HG03521 (cell line): ENCODE results near the gene COL5A2.
A peak's percentile ranks its signal among the peaks of the same experiment; 100 is the strongest.

Source experiments
- ATAC-seq: cut with Tn5 transposase; IDR thresholded peaks from one replicate; pipeline ENCODE4 v1.9.1; 2021; ENCODE audit warnings: mild to moderate bottlenecking, moderate library complexity; ENCODE audit not compliant: unreplicated experiment

Gene COL5A2

DNA sequence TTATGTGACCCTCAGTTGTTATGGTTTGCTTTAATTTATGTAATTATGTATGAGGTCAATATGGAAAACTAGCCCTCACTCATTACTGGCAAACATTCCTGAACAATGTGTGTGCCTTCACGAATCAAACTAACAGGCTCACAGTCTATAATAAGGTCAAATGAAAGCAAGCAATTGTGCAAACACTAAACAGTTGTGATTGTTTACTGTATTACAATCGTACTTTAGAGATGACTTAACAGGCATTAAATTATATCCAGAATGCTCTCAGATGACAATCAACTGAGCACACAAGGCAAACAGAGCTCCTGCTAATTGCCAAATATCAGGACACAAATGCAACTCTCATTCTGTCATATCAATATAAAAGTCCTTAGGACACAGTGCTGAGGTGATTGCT lies 29.5 kb downstream of the COL5A2 start:
- ATAC-seq, result no peak

DNA sequence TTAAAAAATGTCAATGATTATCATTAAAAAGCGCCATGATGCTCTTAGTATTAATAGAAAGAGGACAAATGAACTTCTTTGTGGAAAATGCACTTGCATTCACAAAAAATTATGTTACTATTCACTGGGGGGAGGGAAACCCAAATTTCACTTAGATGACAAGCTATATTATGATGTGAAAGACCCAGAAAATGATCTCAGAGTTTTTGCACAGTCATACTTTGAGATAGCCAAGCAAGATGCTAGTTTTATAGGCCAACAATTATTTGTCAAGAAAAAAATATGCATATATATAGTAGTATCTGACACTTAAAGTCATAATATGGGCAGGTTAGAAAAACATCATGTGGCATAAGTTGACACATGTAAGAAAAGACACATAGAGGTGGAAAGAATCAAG lies 31.6 kb downstream of the COL5A2 start:
- no peak for ATAC-seq

DNA sequence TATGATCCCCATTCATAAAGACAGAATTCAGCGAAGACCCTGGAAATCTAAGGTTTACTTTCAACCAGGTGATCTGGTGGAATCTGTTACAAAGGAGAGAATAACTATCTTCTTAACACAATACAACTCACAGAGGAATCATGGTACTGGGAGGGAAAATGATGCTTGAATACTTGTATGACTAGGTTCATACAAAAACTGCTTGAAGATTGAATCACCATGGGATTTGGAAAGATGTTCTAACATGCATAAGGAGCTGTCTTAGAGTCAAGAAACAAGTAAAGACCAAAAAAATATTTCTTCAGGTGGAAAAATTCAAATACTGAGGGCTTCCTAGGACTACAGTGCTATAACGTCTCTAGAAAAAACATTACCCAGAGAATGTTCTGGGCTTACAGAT lies 32.2 kb downstream of the COL5A2 start:
- ATAC-seq, result no peak

DNA sequence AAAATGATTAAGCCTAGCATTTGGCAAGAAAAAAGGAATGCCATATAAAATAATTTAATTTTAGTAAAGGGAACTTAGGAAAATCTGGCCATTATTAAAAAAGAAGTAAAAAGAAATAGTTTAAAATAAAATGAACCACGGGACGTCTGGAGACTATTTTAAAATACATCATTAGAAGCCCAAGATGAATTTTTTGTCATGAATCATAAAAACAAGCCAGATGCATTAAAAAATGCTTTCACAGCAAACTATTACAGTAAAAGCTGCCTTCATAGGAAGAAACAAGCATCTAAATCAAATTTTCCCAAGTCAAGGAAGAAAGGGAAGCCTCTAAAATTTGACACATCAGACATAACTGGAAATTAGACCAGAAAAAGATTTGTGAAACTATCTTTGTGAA lies 33.0 kb downstream of the COL5A2 start:
- no peak for ATAC-seq

DNA sequence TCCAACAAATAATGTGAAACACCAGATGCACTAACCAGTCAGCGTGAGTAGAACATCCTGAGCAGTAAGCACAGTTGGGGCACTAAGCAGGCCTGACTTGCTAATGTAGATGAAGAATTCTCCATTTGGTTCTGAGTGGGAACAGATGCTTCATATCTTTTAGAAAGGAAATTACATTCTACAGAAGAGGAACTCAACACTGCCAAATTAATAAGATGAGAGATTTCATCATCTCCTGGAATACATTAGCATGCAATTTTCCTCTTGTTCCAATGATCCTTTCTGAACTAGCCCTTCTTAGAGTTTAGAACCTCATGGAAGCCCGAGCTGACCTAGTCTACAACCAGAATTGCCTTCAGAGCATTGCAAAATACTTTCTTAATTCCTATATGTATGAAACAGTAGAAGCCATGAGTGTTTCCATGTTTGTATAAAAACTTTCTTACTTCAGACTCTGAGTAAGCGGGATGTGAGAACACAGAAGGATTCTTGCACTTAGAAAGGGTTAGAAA lies 34.8 kb downstream of the COL5A2 start:
- no peak for ATAC-seq

DNA sequence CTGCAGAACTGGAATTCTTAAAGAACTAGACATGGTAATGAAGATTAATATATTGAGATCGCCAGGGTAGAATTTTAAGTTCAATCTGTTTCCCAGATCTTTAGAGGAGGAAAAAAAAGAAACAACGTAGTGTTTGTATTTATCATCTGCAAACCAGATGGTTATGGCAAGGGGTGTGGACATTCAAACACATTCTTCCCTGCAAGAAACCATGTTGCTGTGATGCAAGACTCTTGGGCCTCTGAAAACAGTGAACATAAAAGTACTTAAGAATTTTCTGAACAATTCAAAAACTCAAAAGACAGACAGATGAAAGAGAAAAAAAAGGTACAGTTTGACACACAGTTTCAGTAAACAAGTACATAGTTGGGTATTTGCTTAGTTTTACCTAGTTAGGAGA lies 35.6 kb downstream of the COL5A2 start:
- no peak for ATAC-seq

DNA sequence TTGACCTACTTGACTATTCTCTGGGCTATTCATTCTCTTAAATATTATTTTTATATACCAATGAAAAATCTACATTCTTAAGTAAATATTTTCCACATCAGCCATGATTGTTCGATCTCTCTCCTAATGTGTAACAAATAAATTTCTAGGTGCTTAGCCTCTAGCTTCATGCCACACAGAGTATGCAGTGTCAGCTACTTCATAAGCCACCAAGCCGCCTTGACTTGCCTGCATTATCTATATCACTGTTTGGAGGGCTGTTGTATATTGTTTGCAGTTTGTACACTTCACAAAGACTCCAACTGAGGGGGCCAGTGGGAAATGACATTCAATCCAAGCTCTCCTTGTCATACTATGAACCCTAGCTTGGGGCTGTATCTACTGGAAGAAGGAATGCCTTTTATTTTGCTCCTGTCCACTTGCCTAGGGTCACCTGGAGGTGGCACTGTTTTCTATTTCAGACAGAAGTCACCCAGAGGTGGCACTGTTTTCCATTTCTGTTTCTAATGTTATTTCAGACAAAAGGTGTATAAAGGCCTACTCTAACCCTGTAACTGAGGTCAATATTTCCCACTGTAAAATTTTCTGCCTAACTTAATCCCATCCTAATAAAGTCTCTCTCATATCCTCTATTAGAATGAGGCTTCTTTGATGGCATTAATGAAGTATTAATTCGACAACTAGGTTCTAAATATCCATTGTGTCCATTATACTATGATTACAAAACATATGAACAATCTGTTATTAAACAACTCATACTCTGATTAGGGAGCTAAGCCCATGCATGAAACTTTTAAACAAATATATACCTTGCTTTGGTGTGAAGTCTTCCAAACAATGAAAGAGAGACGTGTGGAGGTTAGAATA lies 36.4 kb downstream of the COL5A2 start:
- ATAC-seq, result peak; percentile 97

DNA sequence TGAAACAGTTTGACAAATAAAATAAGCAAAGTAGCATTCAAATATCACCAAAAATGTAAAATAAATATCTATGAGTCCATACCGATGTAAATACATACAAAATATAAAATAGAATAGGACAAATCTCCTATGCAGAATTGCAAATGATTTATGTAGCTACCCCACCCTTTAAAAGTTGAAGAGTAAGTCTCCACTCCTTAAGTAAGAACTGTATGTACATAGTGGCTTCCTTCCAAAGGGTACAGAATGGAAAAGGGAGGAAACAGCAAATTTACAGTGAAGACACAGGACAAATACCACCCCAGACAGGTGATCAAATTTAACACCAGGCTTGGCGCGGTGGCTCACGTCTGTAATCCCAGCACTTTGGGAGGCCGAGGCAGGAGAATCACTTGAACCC lies 40.8 kb downstream of the COL5A2 start:
- no peak for ATAC-seq

DNA sequence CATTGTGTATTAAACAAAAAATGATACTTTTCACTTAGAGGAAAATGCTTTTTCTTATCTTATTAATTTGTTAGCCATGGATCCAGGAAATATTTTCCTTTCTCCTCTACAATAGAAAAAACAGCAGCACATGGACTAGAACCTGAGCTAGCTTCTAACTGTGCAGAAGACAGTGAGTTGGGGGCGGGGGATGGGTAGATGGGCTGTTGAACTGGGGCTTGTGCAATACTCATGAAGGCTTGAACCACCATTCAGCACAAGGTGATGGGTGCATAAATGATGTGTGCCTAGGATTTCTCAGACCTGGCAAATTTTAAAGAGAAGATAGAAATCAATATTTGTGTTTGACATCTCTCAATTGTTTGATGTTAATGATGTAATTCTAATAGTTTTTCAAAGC lies 42.0 kb downstream of the COL5A2 start:
- ATAC-seq, result no peak

DNA sequence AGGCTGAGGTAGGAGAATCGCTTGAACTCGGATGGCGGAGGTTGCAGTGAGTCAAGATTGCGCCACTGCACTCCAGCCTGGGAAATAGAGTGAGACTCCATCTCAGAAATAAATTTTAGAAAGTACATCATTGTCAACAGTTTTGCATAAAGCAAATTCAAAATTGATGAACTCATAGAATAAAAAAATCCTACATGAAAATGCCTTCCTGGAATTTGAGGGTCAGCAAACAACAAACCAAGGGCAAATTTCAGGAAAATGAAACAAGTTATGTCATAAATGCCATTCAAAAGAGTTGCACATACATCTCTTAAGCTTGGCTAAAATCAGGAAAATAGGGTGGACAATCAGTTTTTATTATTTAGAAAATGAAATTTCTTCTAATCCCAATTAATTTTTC lies 45.1 kb downstream of the COL5A2 start:
- no peak for ATAC-seq

DNA sequence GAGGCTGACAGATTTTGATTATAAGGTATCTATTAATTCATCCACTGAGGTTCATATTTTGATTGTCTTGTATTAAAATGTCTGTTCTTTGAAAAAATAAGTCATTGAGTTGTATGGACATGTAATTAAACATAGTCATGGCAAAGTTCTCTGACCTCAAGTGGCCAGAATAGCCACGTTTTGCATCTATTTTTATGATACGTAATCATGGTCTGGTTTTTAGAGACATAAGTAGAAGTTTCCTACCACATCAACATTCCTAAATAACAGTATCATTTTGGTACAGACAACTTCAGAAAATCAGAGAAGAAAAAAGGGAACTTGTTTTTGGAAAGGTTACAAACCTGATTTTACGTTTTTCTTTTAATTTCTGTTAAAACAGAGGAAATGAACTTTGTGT lies 47.6 kb downstream of the COL5A2 start:
- no peak for ATAC-seq

DNA sequence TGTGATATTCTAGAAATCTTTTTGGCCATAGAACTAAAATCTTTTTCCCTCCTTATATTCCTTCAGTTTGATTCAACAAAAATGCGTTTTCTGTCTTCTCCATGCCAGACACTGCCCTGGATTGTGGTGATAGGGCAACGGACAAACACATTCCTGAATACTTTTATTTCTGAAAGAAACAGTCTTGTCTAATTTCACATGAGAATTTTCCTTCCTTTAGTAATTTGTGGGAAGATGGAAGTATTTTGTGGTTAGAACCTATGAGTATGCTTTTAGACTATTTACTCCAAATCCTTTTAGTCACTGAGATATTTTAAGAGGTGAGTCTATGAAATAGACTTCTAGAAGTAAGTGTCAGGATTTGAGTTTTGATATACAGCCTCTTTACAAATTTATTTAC lies 49.6 kb downstream of the COL5A2 start:
- ATAC-seq, result no peak

DNA sequence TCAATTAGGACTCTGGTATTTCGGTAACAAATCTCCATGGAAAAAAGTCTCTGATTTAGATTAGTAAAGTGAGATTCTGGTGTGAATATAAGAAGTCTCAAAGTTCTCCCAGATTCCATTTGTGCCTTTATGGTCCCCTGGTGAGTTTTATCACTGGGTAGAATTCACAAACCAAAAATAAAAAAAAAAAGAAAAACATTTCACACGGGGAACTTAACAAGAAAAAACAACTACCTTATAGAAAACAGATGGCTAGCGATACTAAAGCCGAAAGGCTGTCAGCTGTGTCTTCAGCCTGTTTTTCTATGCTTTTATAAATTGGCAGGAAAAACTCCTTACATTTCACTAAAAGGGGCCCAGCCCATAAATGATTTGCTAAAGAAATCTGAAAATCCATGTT lies 50.6 kb downstream of the COL5A2 start:
- no peak for ATAC-seq

DNA sequence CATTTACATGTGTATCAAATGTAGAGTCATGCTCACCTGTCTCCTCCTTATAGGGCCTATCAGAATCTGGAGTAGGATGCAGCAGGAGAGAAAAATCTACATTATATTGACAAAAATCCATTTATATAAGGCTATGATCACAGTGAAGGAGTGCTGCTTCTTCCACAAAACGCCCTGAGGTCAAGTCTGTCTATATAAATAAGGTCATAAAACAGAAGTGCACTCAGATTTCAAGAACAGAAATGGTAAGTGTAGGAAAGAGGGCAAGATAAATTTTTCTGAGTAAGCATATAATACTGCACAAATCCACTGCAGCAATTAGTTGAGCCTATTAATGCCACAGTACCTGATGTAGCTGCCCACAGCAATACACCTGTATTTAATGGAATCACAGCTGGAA lies 51.8 kb downstream of the COL5A2 start:
- no peak for ATAC-seq

DNA sequence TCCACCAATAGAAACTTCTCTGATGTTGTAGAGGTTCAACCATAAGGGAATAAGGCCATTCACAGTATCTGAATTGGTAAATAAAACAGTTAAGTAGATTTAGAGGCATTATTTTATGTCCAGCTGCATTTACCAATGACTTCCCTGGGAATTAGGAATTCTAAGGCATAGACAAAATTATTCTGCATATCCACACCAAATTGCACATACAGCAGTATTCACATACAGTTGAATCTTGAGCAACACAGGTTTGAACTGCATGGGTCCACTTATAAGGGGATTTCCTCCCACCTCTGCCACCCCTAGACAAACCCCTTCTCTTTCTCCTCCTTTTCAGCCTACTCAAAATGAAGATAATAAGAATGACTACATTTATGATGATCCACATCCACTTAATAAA lies 54.4 kb downstream of the COL5A2 start:
- ATAC-seq, result no peak

DNA sequence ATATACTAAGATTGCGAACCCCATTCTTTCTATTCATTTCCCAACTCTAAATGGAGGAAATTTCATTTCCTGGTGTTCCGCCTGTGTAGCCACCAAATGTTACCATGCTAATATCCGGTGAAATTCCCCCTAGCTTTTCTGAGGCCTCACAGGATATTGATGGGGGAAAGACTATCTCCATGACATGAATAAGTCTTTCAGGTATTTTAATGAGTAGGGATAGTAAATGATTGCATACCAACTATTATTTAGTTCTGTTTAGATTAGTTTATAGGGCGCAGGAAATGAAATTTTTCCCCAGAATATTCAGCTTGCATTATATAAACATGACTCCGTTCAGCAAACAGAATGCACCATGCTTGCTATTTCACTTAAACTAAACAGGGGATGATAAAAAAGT lies 55.4 kb downstream of the COL5A2 start:
- no peak for ATAC-seq

DNA sequence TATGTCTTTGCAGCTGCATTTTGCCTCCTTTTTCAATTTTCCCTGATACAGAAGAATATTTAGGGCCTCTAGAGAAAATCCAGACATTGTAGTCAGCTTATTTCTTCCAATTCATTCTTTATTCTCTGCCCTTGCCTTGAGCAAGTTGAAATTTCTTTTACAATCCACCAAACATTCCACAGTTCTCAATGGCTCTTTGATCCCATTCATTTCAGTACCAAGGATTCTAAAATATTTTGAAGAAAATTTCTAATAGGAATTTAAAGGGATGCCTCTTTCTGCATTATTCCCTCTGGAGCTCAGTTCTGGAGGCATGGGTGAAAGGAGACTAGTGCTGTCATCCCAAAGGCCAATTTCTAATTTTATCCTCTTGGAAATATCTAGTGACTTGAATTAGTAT lies 61.2 kb downstream of the COL5A2 start:
- ATAC-seq, result no peak

DNA sequence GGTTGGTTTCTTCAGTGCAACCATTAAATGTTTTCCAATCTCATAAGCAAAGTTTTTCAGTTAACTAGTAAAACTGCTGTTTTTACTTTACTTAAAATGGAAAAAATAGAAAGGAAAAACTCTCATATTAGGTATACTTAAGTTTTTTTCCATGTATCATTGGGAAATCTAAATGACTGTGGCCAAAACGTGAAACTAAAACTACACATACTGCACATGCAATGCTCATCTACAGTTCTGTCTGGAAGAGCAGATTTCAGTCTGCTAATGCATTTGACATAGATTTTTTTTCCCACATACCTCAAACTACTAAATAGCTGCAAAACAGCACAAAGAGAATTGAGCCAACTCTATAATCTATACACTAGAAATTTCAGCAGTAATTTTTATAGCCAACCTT lies 62.6 kb downstream of the COL5A2 start:
- ATAC-seq, result no peak

DNA sequence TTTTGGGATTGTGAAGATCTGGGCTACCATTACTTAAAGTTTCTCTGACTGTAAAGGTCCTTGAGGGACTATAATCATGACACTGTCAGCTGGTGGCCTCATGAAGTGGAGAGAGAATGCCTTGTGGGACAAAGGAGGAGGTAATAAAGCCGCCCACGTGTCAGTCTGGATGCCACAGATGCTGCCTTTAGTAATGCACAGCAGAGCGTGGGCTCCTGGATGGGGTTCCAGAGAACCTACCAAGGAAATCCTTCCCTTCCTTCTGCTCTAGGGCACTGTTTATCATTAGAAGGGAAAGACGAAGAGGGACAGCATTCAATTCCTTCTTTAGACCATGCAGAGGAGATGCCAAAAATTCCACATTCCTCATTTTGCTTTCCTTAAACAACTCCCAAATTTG lies 63.5 kb downstream of the COL5A2 start:
- no peak for ATAC-seq

DNA sequence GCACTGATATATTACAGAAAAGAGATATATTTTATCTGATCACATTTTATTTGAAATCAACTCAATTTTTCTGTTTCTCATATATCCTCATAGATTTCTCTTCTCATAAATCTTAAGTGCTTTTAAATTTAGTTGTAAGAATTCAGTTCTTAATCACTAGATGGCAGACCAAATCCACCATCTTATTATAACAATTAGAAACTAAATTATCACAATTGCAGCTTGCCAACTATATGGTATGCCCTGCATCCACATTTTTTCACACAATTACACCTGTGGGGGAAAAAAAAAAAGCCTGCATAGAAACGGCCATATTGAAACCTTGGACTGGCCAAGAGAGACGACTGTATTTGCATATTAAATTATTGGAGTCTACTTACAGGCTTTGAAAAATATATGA lies 64.4 kb downstream of the COL5A2 start:
- ATAC-seq, result no peak

DNA sequence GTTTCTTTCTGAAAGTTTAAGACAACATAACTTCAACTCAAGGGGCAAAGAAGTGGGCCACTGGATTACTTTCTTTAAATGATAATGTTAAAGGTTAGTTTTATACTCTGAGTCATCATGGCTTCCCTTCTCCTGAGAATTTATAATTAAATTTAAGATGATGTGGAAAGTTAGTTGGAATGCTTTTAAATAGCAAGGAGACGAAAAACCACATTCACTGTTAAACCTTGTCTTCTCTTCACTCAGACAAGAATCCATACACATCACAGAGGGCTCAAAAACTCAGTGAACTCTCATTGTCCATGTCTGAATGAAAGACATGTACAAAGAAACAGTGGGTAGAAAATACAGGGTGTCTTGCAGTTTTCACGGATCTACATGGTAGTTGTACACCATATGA lies 65.6 kb downstream of the COL5A2 start:
- no peak for ATAC-seq

DNA sequence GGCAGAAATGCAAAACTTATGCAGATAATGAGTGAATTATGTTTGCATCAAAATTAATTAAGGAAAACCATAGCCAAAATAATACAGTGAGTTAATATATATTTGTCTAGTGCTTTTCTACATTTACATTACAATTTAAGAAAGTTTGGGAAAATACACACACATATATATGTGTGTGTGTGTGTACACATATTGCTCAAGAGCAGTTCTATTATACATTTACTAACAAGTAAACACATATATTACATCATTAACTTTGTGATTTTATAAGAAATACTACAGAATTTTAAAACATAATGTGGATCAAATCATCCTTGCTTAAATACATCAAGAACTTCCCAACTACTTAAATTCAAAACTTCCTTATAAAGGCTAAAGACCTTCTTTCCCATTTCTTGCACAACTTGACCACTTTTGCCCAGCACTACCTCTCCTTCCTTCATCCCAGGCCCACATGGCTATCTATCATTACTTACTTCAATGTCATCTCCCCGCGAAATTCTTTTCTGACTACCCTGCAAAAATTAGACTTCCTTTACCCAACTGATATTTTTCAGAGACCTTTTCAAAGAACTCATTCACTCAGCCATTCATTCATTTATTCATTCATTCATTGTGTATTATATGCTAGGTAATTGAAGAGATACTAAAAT lies 68.4 kb downstream of the COL5A2 start:
- ATAC-seq, result no peak
